ENCODE data around the gene TMEM18. TPM values are rescaled to one million over a fixed set of nuclear protein-coding genes. Genes with fewer than 3 reads are reported as not detected.
"Not testable (repeated sequence)": the region's sequence is repeated elsewhere in the genome, so short reads cannot be mapped to it uniquely, and the experiment has no call there.

TMEM18 gene
- total and polyA plus RNA-seq, 4 donors = 19.5 to 36.0 (median 21.4) TPM

- Histone ChIP-seq H3K27me3 (ENCODE audit: control insufficient read depth in 3 of 3, insufficient read depth in 3 of 3, low read length in 2 of 3) (peaks cover 0 to 4% (median 0%) of the 10 kb centered on the region in 3 donors), H3K36me3 (ENCODE audit: control insufficient read depth in 4 of 4, insufficient read depth in 4 of 4, low read length in 4 of 4) (no peaks in the 10 kb centered on the region), H3K9ac (ENCODE audit: insufficient read depth in 1 of 2, low read length in 2 of 2) (no peak overlapping the region), H3K9me3 (ENCODE audit: control insufficient read depth in 4 of 4, insufficient read depth in 3 of 4, low read length in 3 of 4) (no peaks in the 10 kb centered on the region), H3K4me3 (no peak overlapping the region), H3K4me1 (ENCODE audit: control insufficient read depth in 5 of 5, insufficient read depth in 5 of 5, low read length in 5 of 5) (peaks cover 0 to 6% (median 0%) of the 10 kb centered on the region in 5 donors), H3K27ac (ENCODE audit: low read depth in 1 of 2, low read length in 1 of 2) (no peak overlapping the region)
- 76 to 81% methylated on average over 16 to 18 of the region's 18 CpGs for WGBS, 2 donors
- ATAC-seq (ENCODE audit: insufficient read depth, low FRiP score) (no peak), DNase-seq (no peak)
- no peak for TF ChIP-seq CTCF (IDR thresholded peaks at IDR 0.05; ENCODE audit: control extremely low read depth, extremely low read depth)
Measured at GRCh38 chr2:708667-709066, 31.5 kb upstream of the TMEM18 start.

- TF ChIP-seq CTCF (IDR thresholded peaks at IDR 0.05; ENCODE audit: control extremely low read depth, extremely low read depth) = no peak
- Histone ChIP-seq H3K9ac (ENCODE audit: insufficient read depth in 1 of 2, low read length in 2 of 2) (no peak overlapping the region), H3K4me3 (no peak overlapping the region), H3K36me3 (ENCODE audit: control insufficient read depth in 4 of 4, insufficient read depth in 4 of 4, low read length in 4 of 4) (no peaks in the 10 kb centered on the region), H3K4me1 (ENCODE audit: control insufficient read depth in 5 of 5, insufficient read depth in 5 of 5, low read length in 5 of 5) (peaks cover 0 to 6% (median 0%) of the 10 kb centered on the region in 5 donors), H3K27me3 (ENCODE audit: control insufficient read depth in 3 of 3, insufficient read depth in 3 of 3, low read length in 2 of 3) (no peaks in the 10 kb centered on the region), H3K9me3 (ENCODE audit: control insufficient read depth in 4 of 4, insufficient read depth in 3 of 4, low read length in 3 of 4) (no peaks in the 10 kb centered on the region), H3K27ac (ENCODE audit: low read depth in 1 of 2, low read length in 1 of 2) (no peak overlapping the region)
- no peak for DNase-seq
- 81 to 84% methylated on average over 7 of the region's 7 CpGs for WGBS, 2 donors
- no peak for ATAC-seq (ENCODE audit: insufficient read depth, low FRiP score)
Measured at GRCh38 chr2:705971-706511, 28.8 kb upstream of the TMEM18 start.

- whole genome bisulfite sequencing, 2 donors = 71 to 81% methylated on average over 8 of the region's 8 CpGs
- H3K4me1 ChIP-seq (ENCODE audit: control insufficient read depth in 5 of 5, insufficient read depth in 5 of 5, low read length in 5 of 5); H3K4me3 ChIP-seq; H3K9ac ChIP-seq (ENCODE audit: insufficient read depth in 1 of 2, low read length in 2 of 2); H3K36me3 ChIP-seq (ENCODE audit: control insufficient read depth in 4 of 4, insufficient read depth in 4 of 4, low read length in 4 of 4); H3K27me3 ChIP-seq (ENCODE audit: control insufficient read depth in 3 of 3, insufficient read depth in 3 of 3, low read length in 2 of 3); H3K9me3 ChIP-seq (ENCODE audit: control insufficient read depth in 4 of 4, insufficient read depth in 3 of 4, low read length in 3 of 4); ATAC-seq (ENCODE audit: insufficient read depth, low FRiP score); H3K27ac ChIP-seq (ENCODE audit: low read depth in 1 of 2, low read length in 1 of 2); DNase-seq: not testable (repeated sequence)
Measured at GRCh38 chr2:702765-703164, 25.6 kb upstream of the TMEM18 start.

- no peaks in the 10 kb centered on the region for H3K27me3 ChIP-seq (ENCODE audit: control insufficient read depth in 3 of 3, insufficient read depth in 3 of 3, low read length in 2 of 3)
- no peak for TF ChIP-seq CTCF (IDR thresholded peaks at IDR 0.05; ENCODE audit: control extremely low read depth, extremely low read depth)
- DNase-seq = no peak
- no peak overlapping the region for H3K9ac ChIP-seq (ENCODE audit: insufficient read depth in 1 of 2, low read length in 2 of 2)
- H3K36me3 ChIP-seq (ENCODE audit: control insufficient read depth in 4 of 4, insufficient read depth in 4 of 4, low read length in 4 of 4) = no peaks in the 10 kb centered on the region
- H3K27ac ChIP-seq (ENCODE audit: low read depth in 1 of 2, low read length in 1 of 2) = no peak overlapping the region
- no peak for ATAC-seq (ENCODE audit: insufficient read depth, low FRiP score)
- no peak overlapping the region for H3K4me3 ChIP-seq
- WGBS, 2 donors = 85 to 86% methylated on average over 11 of the region's 11 CpGs
- no peaks in the 10 kb centered on the region for H3K9me3 ChIP-seq (ENCODE audit: control insufficient read depth in 4 of 4, insufficient read depth in 3 of 4, low read length in 3 of 4)
- H3K4me1 ChIP-seq (ENCODE audit: control insufficient read depth in 5 of 5, insufficient read depth in 5 of 5, low read length in 5 of 5) = peaks cover 0 to 32% (median 0%) of the 10 kb centered on the region in 5 donors
Measured at GRCh38 chr2:696999-697627, 19.9 kb upstream of the TMEM18 start.

Measured in lung (tissue), 12 donors.